ENCODE data around the gene PRKCZ. TPM values are rescaled to one million over a fixed set of nuclear protein-coding genes. Genes with fewer than 3 reads are reported as not detected.

PRKCZ gene
- total and polyA plus RNA-seq, 9 of the 15 experiments (the other 6 are each of a cell fraction or from before 2014, with no cell fraction given), result 0.07 to 3.1 (median 1.3) TPM

- H3K4me3 ChIP-seq, result no peak overlapping the region
- no peak overlapping the region for H3K9ac ChIP-seq (ENCODE audit: insufficient read depth in 1 of 2, low read depth in 2 of 2, low read length in 2 of 2)
- H4K20me1 ChIP-seq (replicated peaks; ENCODE audit: control insufficient read depth, insufficient read depth, low read length), result peaks cover 16% of the 10 kb centered on the region
- DNase-seq (ENCODE audit: extremely low read depth in 1 of 4, low spot score in 3 of 4), result no peak
- CTCF ChIA-PET (ENCODE audit: low intra/inter-chr PET ratio), result no interaction called here
- no peaks in the 10 kb centered on the region for H3K79me2 ChIP-seq (ENCODE audit: control insufficient read depth, insufficient read depth, low read length)
- POLR2A ChIA-PET, result interaction anchor here (0.7 kb wide), 1 partner anchor 13 kb away, joined by 3 read pairs; no protein-coding TSS in a partner anchor
- BruUV-seq (replicated peaks), result no TSS peak
- H3K27me3 ChIP-seq (ENCODE audit: control insufficient read depth in 2 of 2, insufficient read depth in 2 of 2, low read length in 2 of 2), result peaks cover 12 to 53% of the 10 kb centered on the region in 2 experiments; a peak in 4 of 5 replicates
- 1% methylated on average over 25 of the region's 25 CpGs for WGBS (ENCODE audit: insufficient coverage, low coverage, missing lambda C conversion rate)
- in situ Hi-C loops (cut with MboI) (no loop called here), intact Hi-C loops (cut with micrococcal nuclease) (loop anchor here (2.0 kb wide), 1 partner anchor 87 kb away; no protein-coding TSS in a partner anchor)
- no peak for FAIRE-seq
- no peaks in the 10 kb centered on the region for H3K9me3 ChIP-seq (replicated peaks; ENCODE audit: control insufficient read depth, insufficient read depth, low read depth, low read length)
- no peak for ATAC-seq
- peaks cover 3% of the 10 kb centered on the region for H3K9me1 ChIP-seq (ENCODE audit: control insufficient read depth, insufficient read depth, low read length)
- no peak overlapping the region for H2AFZ ChIP-seq (ENCODE audit: low read depth, low read length)
- H3K36me3 ChIP-seq (ENCODE audit: control insufficient read depth, insufficient read depth, low read length), result no peaks in the 10 kb centered on the region
- H3K4me2 ChIP-seq (ENCODE audit: insufficient read depth, low read length), result no peak overlapping the region
- H3K27ac ChIP-seq (ENCODE audit: extremely low read depth, low read depth, low read length), result no peak overlapping the region
- peaks cover 0 to 66% of the 10 kb centered on the region in 2 experiments; a peak in 2 of 5 replicates for H3K4me1 ChIP-seq (replicated peaks in 1 of 2; ENCODE audit: control insufficient read depth in 2 of 2, insufficient read depth in 2 of 2, low read length in 2 of 2)
- TF ChIP-seq ZBTB34 (CRISPR knock-in tag; IDR thresholded peaks at IDR 0.05), result no peak
- TF ChIP-seq ZNF347 (CRISPR knock-in tag; IDR thresholded peaks at IDR 0.05; ENCODE audit: low read depth), result no peak
- TF ChIP-seq EP400 (IDR thresholded peaks at IDR 0.05), result no peak
- no peak for TF ChIP-seq KAT7 (CRISPR knock-in tag; IDR thresholded peaks at IDR 0.05; ENCODE audit: borderline replicate concordance)
- TF ChIP-seq AFF1 (IDR thresholded peaks at IDR 0.05; ENCODE audit: low read depth in 1 of 2, partially characterized antibody in 2 of 2), result no peak
- TF ChIP-seq SAFB2 (IDR thresholded peaks at IDR 0.05; ENCODE audit: borderline replicate concordance, low read depth, low read length, severe bottlenecking), result no peak
- TF ChIP-seq MYC (IDR thresholded peaks at IDR 0.05; ENCODE audit: low read depth, low read length), result no peak
- TF ChIP-seq MYC (CRISPR knock-in tag; IDR thresholded peaks at IDR 0.05; ENCODE audit: borderline replicate concordance, low read depth), result no peak
- TF ChIP-seq CREB3L1 (IDR thresholded peaks at IDR 0.05; ENCODE audit: borderline replicate concordance, low read depth), result no peak
- no peak for TF ChIP-seq ZNF24 (IDR thresholded peaks at IDR 0.05)
- no peak for TF ChIP-seq ZSCAN32 (CRISPR knock-in tag; IDR thresholded peaks at IDR 0.05)
- TF ChIP-seq PTTG1 (tag; IDR thresholded peaks at IDR 0.05; ENCODE audit: low read depth), result no peak
Measured at GRCh38 chr1:2047749-2048729, 2.2 kb upstream of the PRKCZ start.
